KG1 (cell line): Measurements from ENCODE around the gene MRPL28.
A peak's percentile ranks its signal among the peaks of the same experiment; 100 is the strongest.
"Not testable (repeated sequence)": the region's sequence is repeated elsewhere in the genome, so short reads cannot be mapped to it uniquely, and the experiment has no call there.

Source experiments
- DNase-seq: peaks from one replicate; lab custom pipeline; 2025; lab: John Stamatoyannopoulos, UW

Gene MRPL28

GRCh38 chr16:359067-359763 is 11.1 kb downstream of the MRPL28 start:
- no peak for DNase-seq

DNA sequence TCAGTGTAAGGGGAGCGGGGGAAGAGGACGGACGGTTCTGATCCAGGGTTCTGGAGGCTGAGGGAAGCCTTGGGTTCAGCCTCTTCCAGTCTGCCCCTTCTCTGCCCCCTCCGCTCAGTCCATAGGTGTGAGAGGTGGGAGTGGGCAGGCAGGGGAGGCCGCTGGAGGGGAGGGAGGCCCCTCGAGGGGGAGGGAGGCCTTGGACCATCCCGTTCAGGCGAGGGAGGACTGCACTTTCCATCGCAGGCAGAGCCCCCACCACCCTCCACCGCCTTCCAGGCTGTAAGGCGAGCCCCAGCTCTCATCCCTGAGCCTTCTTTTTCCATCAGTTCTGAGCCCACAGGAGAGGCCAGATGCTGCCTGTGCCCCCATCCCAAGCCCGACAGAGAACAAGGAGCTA is 13.6 kb downstream of the MRPL28 start:
- no peak for DNase-seq

DNA sequence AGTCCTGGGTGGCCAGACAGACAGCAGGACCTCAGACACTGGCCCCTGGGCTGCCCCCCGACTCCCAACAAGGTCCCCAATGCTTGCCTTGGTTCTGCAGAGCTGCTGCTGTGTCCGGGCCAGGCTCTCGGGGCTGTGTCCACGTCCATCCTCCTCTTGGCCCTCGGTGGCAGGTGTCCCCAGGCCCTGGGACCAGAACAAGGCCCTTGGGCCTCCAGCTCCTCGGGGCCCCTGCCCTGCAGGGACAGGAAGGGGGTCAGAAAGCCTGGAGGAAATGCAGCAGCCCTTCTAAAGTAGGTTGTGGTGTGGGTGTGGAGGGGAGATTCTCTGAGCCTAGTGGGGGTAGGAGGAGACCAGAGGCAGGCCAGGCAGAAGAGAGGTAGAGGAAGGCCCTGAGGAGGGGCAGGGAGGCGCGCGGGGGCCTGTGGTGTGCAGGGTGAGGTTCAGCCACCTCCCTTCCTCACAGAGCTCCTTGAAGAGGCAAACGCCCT is 15.3 kb downstream of the MRPL28 start:
- no peak for DNase-seq

DNA sequence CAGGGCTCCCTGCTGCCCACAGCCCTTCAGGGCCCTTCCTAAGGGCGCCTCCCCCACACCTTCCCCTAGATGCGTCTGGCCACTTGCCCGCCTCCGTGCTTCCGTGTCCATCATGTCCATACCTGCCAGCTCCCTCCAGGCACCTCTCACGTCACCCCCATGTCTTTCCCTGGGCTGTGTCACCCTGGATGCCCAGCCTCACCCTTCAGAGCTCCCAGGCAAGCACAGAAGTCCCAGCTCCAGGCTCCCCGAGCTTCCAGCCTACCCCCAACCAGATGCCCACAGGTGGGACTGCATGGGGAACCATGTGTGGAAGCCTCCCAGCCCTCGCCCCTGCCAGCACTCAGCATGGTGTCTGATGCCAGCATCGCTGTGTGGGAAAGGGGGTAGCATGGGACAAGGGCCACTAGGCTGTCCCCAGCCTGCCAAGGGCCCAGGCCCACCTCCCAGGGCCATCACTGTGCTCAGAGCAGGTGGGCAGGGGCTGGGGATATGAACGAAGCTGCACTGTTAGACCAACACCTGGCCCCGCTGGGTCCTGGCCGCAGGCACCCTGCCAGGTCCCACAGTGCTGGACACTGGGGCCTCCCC is 16.0 kb downstream of the MRPL28 start:
- no peak for DNase-seq

DNA sequence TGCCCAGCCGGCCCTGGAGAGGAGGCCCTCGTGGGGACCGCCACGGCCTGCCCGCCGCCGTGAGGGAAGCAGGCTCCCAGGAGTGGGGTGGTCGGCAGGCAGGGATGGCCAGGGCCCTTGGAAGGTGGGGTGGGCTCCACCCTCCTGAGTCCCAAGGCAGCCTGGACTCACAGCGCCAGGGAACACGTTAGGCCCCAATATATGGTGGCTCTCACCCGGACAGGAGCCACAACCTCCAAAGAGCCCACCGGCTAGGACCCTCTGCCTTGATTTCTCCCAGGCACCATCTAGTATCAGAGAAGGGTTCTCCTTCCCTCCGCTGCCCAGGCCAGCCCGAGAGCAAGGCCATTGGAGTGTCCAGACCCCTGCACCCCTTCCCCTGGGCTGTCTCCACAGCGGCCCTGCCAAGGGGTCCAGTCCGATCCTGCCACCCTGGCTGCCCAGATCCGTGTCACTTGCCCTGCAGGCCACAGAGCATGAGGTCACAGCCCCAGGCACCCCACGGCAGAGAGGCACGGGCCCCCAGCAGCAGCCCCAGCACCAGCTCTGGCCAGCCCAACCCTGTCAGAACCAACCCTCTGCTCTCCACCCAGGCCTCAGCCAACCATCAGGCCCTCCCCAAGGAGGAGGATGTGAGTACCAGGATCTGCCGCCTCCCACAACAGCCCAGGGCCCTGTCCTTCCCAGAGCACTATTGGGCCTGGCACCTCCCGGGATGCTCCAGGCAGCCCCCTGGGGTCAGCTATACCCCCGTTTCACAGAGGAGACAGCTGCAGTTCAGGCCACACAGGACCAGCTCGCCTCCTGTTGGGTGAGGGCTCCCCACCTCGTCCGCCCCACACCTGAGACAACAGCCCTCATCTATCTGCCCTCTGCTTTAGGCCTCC is 16.7 kb downstream of the MRPL28 start:
- no peak for DNase-seq

DNA sequence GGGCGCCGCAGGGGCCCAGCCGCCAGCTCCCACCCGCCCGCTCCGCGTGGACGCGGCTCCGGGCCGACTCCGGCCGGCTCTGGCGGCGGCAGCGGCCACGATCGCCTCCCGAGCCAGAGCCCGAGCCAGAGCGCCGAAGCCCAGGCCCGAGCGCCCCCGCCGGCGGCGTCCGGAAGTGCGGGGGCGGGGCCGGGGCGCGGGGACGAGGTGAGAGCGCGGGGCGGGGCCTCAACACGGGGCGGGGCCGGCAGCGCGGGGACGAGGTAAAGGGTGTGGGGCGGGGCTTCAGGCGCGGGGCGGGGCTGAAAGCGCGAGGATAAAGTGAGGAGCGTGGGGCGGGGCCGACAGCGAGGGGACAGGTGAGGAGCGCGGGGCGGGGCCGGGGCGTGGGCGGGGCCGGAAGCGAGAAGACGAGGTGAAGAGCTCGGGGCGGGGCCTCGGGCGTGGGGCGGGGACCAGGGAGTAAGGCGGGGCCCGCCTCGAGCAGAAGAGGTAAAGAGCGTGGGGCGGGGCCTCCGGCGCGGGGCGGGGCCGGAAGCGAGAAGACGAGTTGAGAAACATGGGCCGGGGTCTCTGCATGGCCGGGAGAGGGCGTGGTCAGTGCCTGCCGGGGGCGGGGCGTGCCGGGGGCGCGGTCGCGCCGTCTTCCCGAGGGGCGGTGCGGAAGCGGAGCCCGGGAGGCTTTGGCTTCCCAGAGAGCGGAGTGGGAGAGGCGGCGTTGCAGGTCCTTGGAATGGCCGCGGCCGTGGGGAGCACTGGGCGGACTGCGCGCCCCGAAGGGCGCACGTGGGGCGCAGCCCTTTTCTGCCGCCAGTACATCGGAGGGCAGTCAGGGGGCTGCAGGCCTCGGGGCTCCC is 17.6 kb downstream of the MRPL28 start, which contains the start of gene AXIN1:
Gene AXIN1, minus strand, starts transcription at position 177 of the 857 bp plus-strand sequence. CDS start 5,698 bp downstream, outside the sequence.
- DNase-seq, result peak; percentile 72

DNA sequence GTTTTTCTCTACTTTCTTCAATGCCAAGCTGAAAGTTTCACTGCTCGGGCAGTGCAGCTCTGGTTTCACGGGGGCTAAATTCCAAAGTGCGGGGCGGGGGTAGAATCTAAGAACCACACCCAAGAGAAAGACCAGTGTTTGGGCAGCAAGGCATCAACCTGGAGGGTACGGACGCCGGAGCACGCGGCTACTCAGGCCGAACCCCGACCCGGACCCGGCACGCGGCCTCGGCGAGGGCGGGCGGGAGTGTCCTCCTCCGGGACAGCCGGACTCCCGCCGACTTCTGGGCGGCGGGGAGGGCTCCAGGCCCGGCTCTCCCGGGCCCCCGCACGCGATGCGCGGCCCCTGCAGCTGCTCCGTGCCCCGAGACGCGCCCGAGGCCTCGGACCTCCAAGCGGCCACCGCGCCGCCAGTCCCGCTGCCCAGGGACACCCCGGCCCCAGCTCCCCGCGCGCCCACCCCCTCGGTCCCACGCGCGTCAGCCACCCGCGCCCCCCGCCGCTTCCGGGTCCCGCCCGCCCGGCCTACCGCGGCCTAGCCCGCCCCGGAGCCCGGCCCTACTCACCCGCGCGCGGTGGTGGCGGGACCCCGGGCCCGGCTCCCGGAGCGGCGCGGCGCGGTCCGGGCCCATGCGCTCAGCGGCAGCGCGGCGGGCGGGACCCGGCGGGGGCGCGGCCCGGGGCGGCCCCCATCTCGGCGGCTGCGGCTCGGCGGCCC is 18.4 kb downstream of the MRPL28 start:
- no peak for DNase-seq

DNA sequence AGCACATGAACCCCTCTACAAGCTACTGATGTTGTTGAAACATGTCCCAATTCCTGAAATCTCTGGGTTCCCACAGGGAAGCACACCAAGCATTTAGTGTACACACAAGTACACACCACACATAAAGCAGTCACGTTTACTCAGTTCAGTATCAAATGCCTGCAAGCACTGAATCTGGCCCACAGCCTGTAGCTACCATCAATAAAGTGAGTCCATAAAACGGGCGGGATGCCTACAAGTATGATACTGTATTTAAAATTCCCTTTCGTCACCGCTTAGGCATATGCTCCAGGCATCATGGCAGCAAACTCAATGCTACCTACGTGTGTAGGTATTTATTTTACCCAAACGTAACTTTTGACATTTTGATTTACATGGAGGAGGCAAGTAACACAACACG is 20.1 kb downstream of the MRPL28 start:
- no peak for DNase-seq

DNA sequence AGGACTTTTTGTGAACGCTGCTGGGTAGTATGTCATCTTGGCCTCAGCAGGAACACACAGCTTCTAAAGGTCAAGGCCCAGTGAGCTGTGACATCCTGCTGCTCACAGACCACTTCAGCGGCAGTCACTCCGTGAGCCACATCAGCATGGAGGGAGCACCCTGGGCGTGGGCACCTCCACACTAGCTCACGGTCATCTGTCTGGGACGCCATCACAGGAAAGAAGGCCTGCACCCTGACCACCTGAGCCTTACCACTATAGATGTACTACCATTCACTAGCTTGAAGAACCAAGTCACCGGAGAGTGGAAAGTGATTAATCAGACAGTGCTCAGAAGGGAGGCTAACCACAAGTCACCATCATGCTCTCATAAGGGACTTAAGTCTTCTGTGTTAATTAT is 21.1 kb downstream of the MRPL28 start:
- DNase-seq, result no peak

- DNase-seq, result not testable (repeated sequence)
These were observed 21.8 kb downstream of the MRPL28 start for GRCh38 chr16:348495-348894.

DNA sequence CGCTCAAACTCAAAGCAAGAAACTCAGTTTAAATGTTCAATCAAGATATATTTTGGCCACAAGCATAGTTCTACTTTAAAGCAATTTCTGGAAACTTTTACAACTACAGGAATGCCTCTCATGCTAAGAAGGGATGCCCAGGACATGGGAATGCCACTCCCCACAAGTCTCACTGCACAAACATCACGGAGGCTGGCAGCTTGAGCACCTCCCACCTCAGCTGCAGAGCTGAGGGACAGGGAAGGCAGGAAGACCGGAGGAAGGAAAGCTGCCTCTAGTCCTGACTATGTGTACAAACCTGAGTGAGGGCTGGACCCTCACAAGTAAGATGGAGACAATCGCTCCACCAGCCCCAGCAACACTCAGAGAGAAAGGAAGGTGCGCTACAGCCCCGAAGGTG is 23.1 kb downstream of the MRPL28 start:
- DNase-seq, result no peak

GRCh38 chr16:346587-346986 is 23.8 kb downstream of the MRPL28 start:
- no peak for DNase-seq

- no peak for DNase-seq
These were observed 24.6 kb downstream of the MRPL28 start for GRCh38 chr16:345772-346171.

DNA sequence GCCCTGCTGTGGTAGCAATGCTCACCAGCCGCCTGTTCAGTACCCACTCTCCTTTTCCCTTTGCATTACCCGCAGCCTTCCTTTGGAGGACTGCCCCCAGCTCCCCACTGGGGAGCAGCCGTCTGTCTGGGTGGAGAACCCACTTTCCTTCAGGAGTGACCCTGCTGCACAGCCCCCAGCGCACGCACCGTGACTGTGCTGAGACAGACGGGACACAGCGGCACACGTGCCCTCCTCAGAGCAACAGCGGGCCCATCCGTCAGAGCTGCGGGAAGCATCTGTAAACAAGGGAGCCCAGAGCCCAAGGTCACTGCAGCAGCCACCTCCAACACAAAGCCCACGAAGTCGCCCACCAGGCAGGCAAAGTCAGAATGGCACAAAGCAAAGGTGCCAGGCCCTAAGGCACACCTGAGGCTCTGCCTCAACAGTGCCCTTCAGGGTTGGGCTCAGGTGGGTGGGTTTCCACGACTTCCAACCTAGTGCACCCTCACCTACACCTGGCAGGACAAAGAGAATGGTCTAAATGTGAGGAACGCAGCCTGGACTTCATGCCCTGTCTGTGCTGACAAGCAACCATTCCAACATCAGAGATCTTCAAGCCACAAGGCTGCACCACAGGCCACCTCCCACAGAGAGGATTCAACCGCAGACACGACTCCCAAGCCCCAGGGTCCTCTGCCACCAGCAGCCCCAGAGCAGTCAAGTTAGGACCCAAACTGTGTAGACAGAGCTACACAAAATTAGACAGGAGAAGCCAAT is 27.7 kb downstream of the MRPL28 start:
- no peak for DNase-seq

DNA sequence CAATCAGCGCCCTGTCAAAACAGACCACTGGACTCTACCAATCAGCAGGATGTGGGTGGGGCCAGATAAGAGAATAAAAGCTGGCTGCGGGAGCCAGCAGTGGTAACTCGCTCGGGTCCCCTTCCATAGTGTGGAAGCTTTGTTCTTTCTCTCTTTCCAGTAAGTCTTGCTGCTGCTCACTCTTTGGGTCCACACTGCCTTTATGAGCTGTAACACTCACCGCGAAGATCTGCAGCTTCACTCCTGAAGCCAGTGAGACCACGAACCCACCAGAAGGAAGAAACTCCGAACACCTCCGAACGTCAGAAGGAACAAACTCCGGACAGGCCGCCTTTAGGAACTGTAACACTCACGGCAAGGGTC is 28.4 kb downstream of the MRPL28 start:
- not testable (repeated sequence) for DNase-seq

- not testable (repeated sequence) for DNase-seq
These were observed 29.0 kb downstream of the MRPL28 start for GRCh38 chr16:341095-341973.

GRCh38 chr16:340370-341091 is 29.8 kb downstream of the MRPL28 start:
- no peak for DNase-seq

DNA sequence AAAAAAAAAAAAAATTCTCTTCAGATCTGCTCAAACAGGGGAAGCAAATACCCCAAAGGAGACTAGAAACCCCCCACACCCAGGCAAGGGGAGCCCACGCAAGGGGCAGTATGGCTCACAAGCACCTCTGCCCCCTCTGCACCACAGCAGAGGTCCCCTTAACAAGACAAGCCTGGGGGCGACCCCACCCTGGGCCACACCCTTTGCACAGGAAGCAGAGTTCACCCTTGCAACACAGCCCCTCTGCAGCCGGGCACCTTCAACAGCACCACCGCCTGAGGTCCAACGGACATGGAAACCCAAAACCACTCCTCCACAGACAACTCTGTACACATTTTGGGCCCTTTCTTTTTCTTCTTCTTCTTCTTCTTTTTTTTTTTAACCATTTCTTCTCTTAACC is 30.7 kb downstream of the MRPL28 start:
- DNase-seq, result no peak
